ENCODE results near the gene HS6ST3. TPM values are rescaled to one million over a fixed set of nuclear protein-coding genes. Genes with fewer than 3 reads are reported as not detected.

HS6ST3 gene
- total and polyA plus RNA-seq, 9 of the 15 experiments (the other 6 are each of a cell fraction or from before 2014, with no cell fraction given): not detected

DNA sequence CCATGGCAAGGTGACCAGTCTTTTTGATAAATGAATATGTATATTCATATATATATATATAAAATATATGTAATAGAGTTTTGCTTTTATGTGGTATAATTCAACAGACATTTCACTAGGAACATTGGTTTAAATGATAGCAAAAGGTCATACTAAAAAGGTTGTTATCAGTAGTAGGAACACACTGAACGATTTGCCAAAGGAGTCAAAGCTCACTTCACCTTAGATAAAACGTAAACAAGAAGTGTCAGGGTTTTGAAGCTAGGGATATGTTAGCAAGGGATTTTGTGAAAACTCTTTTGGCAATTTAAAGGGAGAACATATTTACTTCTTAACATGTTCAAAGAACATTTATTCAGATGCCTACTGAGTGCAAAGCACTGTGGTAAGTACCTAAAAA is 8.0 kb upstream of the HS6ST3 start:
- 0% methylated on average over 2 of the region's 2 CpGs for WGBS (ENCODE audit: insufficient coverage, low coverage, missing lambda C conversion rate)
- DNase-seq (ENCODE audit: extremely low read depth in 1 of 4, low spot score in 3 of 4) (no peak), FAIRE-seq (no peak), ATAC-seq (no peak)
- H3K4me3 ChIP-seq: no peak overlapping the region
- H3K4me2 ChIP-seq (ENCODE audit: insufficient read depth, low read length): no peak overlapping the region
- H3K4me1 ChIP-seq (replicated peaks in 1 of 2; ENCODE audit: control insufficient read depth in 2 of 2, insufficient read depth in 2 of 2, low read length in 2 of 2): no peaks in the 10 kb centered on the region
- intact Hi-C loops (cut with micrococcal nuclease) (no loop called here), in situ Hi-C loops (cut with MboI) (no loop called here)
- no peak overlapping the region for H2AFZ ChIP-seq (ENCODE audit: low read depth, low read length)
- ChIA-PET POLR2A (no interaction called here), CTCF (ENCODE audit: low intra/inter-chr PET ratio) (no interaction called here)
- H3K36me3 ChIP-seq (ENCODE audit: control insufficient read depth, insufficient read depth, low read length): no peaks in the 10 kb centered on the region
- H3K9me1 ChIP-seq (ENCODE audit: control insufficient read depth, insufficient read depth, low read length): no peaks in the 10 kb centered on the region
- TF ChIP-seq, protein P1, sequence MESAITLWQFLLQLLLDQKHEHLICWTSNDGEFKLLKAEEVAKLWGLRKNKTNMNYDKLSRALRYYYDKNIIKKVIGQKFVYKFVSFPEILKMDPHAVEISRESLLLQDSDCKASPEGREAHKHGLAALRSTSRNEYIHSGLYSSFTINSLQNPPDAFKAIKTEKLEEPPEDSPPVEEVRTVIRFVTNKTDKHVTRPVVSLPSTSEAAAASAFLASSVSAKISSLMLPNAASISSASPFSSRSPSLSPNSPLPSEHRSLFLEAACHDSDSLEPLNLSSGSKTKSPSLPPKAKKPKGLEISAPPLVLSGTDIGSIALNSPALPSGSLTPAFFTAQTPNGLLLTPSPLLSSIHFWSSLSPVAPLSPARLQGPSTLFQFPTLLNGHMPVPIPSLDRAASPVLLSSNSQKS (CRISPR knock-in tag; IDR thresholded peaks at IDR 0.05): no peak
- TF ChIP-seq NFE2 (IDR thresholded peaks at IDR 0.05; ENCODE audit: low read depth) (no peak), SETDB1 (IDR thresholded peaks at IDR 0.05; ENCODE audit: low read length) (no peak)
- no peaks in the 10 kb centered on the region; a peak in 3 of 5 replicates for H3K27me3 ChIP-seq (ENCODE audit: control insufficient read depth in 2 of 2, insufficient read depth in 2 of 2, low read length in 2 of 2)
- no TSS peak for BruUV-seq (replicated peaks)
- no peaks in the 10 kb centered on the region for H3K9me3 ChIP-seq (replicated peaks; ENCODE audit: control insufficient read depth, insufficient read depth, low read depth, low read length)
- no peaks in the 10 kb centered on the region for H3K79me2 ChIP-seq (ENCODE audit: control insufficient read depth, insufficient read depth, low read length)
- no peaks in the 10 kb centered on the region for H4K20me1 ChIP-seq (replicated peaks; ENCODE audit: control insufficient read depth, insufficient read depth, low read length)
- H3K9ac ChIP-seq (ENCODE audit: insufficient read depth in 1 of 2, low read depth in 2 of 2, low read length in 2 of 2): no peak overlapping the region
- no peak overlapping the region for H3K27ac ChIP-seq (ENCODE audit: extremely low read depth, low read depth, low read length)

DNA sequence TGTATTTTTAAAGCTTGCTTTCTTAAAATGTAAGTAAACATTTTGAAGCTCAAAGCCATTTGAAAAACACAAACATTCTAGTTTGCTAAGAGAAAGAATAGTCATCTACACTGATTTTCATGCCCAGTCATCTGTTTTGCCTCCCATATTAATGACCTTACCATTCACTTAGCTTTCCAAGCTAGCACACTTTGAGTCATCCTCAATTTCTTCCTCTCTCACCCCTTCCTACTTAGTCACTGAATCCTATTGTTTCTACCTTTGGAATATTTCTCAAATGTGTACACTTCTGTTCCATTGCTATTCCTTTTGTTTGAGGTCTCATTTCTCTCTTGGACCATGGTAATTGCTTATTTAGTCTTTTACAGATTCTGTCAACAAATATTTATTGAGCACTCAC is 7.3 kb upstream of the HS6ST3 start:
- H3K4me1 ChIP-seq (replicated peaks in 1 of 2; ENCODE audit: control insufficient read depth in 2 of 2, insufficient read depth in 2 of 2, low read length in 2 of 2): no peaks in the 10 kb centered on the region
- no peaks in the 10 kb centered on the region for H3K79me2 ChIP-seq (ENCODE audit: control insufficient read depth, insufficient read depth, low read length)
- POLR2A ChIA-PET: no interaction called here
- no peaks in the 10 kb centered on the region for H4K20me1 ChIP-seq (replicated peaks; ENCODE audit: control insufficient read depth, insufficient read depth, low read length)
- TF ChIP-seq, protein P2, sequence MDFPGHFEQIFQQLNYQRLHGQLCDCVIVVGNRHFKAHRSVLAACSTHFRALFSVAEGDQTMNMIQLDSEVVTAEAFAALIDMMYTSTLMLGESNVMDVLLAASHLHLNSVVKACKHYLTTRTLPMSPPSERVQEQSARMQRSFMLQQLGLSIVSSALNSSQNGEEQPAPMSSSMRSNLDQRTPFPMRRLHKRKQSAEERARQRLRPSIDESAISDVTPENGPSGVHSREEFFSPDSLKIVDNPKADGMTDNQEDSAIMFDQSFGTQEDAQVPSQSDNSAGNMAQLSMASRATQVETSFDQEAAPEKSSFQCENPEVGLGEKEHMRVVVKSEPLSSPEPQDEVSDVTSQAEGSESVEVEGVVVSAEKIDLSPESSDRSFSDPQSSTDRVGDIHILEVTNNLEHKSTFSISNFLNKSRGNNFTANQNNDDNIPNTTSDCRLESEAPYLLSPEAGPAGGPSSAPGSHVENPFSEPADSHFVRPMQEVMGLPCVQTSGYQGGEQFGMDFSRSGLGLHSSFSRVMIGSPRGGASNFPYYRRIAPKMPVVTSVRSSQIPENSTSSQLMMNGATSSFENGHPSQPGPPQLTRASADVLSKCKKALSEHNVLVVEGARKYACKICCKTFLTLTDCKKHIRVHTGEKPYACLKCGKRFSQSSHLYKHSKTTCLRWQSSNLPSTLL (IDR thresholded peaks at IDR 0.05): no peak
- TF ChIP-seq FOXJ2 (tag; IDR thresholded peaks at IDR 0.05): no peak
- ATAC-seq (no peak), FAIRE-seq (no peak), DNase-seq (ENCODE audit: extremely low read depth in 1 of 4, low spot score in 3 of 4) (no peak)
- H3K27me3 ChIP-seq (ENCODE audit: control insufficient read depth in 2 of 2, insufficient read depth in 2 of 2, low read length in 2 of 2): no peaks in the 10 kb centered on the region; a peak in 3 of 5 replicates
- BruUV-seq (replicated peaks): no TSS peak
- CTCF ChIA-PET (ENCODE audit: low intra/inter-chr PET ratio): no interaction called here
- H3K4me3 ChIP-seq: no peak overlapping the region
- H3K36me3 ChIP-seq (ENCODE audit: control insufficient read depth, insufficient read depth, low read length): no peaks in the 10 kb centered on the region
- H3K27ac ChIP-seq (ENCODE audit: extremely low read depth, low read depth, low read length): no peak overlapping the region
- H3K9ac ChIP-seq (ENCODE audit: insufficient read depth in 1 of 2, low read depth in 2 of 2, low read length in 2 of 2): no peak overlapping the region
- H3K9me1 ChIP-seq (ENCODE audit: control insufficient read depth, insufficient read depth, low read length): no peaks in the 10 kb centered on the region
- H2AFZ ChIP-seq (ENCODE audit: low read depth, low read length): no peak overlapping the region
- no peaks in the 10 kb centered on the region for H3K9me3 ChIP-seq (replicated peaks; ENCODE audit: control insufficient read depth, insufficient read depth, low read depth, low read length)
- no peak overlapping the region for H3K4me2 ChIP-seq (ENCODE audit: insufficient read depth, low read length)
- in situ Hi-C loops (cut with MboI) (no loop called here), intact Hi-C loops (cut with micrococcal nuclease) (no loop called here)
